HCT116 (cell line): ENCODE measurements around the gene RHEBL1. TPM values are rescaled to one million over a fixed set of nuclear protein-coding genes. Genes with fewer than 3 reads are reported as not detected.

Experiments
- ATAC-seq: fragments of 200-7000 bp; cut with Tn5 transposase; 2 replicates; pipeline ENCODE4 v1.9.1; 2020; ENCODE audit warnings: mild to moderate bottlenecking, moderate library complexity
- BruUV-seq: library from RNA; stranded (reverse); fragments of 400-500 nt; replicated peaks from 2 replicates; lab custom pipeline; 2021; lab: Mats Ljungman, UMichigan
- CTCF ChIA-PET: fragments of 300-600 bp; sonication (Branson Sonifier 250); formaldehyde crosslinking; loops from one replicate; lab custom pipeline; 2021; ENCODE audit warnings: antibody characterized with exemption; lab: Charles Lee
- POLR2A ChIA-PET: fragments of 300-600, 350-600 bp; sonication (Branson Sonifier 250); formaldehyde crosslinking; loops from one replicate; lab custom pipeline; 2021; ENCODE audit warnings: antibody characterized with exemption; lab: Charles Lee
- RAD21 ChIA-PET, 2 experiments: fragments of 300-600 bp; sonication (Branson Sonifier 250); formaldehyde crosslinking; loops; one replicate each; lab custom pipeline; 2023; ENCODE audit warnings: low total read pairs in 2 of 2; ENCODE audit not compliant: uncharacterized antibody in 2 of 2, unreplicated experiment in 2 of 2, low non-redundant PET in 1 of 2; lab: Charles Lee
- DNase-seq: peaks from one replicate; pipeline ENCODE4 v3.0.0-alpha.2; 2010; ENCODE audit warnings: low read depth, low spot score
- H2AFZ ChIP-seq: fragments of 200-600 bp; shearing (Covaris generic), sonication (generic); 2 replicates; pipeline ENCODE4 v1.6.1; 2017; ENCODE audit warnings: low read depth, mixed run types, mixed read lengths, antibody characterized with exemption, low read length; ENCODE audit not compliant: poor library complexity, severe bottlenecking
- H3K27ac ChIP-seq: 2 replicates; pipeline ENCODE4 v1.5.1; 2012; ENCODE audit warnings: low read depth, low read length
- H3K27me3 ChIP-seq: fragments of 200-600 bp; sonication (generic); 2 replicates; pipeline ENCODE4 v1.6.1; 2016; ENCODE audit warnings: mixed run types, low read length, mixed read lengths; ENCODE audit not compliant: insufficient read depth
- H3K36me3 ChIP-seq, 2 experiments: fragments of 200-500 bp in 1 of 2; fragments of 200-600 bp in 1 of 2; sonication (Bioruptor generic) in 1 of 2; sonication (generic) in 1 of 2; 2 replicates each; pipeline versions ENCODE4 v1.5.1 to v1.6.1; 2014 to 2016; ENCODE audit warnings: low read length in 2 of 2, inconsistent platforms in 1 of 2, mixed read lengths in 1 of 2, mixed run types in 1 of 2; ENCODE audit not compliant: insufficient read depth in 2 of 2, control insufficient read depth in 1 of 2
- H3K4me1 ChIP-seq, 2 experiments: fragments of 200-600 bp in 1 of 2; sonication (generic) in 1 of 2; 2 replicates each; pipeline versions ENCODE4 v1.5.1 to v1.6.1; 2012 to 2017; ENCODE audit warnings: low read length in 2 of 2, inconsistent platforms in 1 of 2, mild to moderate bottlenecking in 1 of 2, mixed read lengths in 1 of 2, mixed run types in 1 of 2, moderate library complexity in 1 of 2; ENCODE audit not compliant: insufficient read depth in 2 of 2, control insufficient read depth in 1 of 2
- H3K4me2 ChIP-seq: fragments of 200-600 bp; sonication (generic); 2 replicates; pipeline ENCODE4 v1.6.1; 2017; ENCODE audit warnings: mixed run types, low read length, mixed read lengths
- H3K4me3 ChIP-seq, 2 experiments: fragments of 200-600 bp in 1 of 2; sonication (generic) in 1 of 2; replicated peaks in 1 of 2; 2 replicates each; pipeline ENCODE4 v1.5.1; 2011 to 2016; ENCODE audit warnings: low read length in 2 of 2, control low read depth in 1 of 2, low read depth in 1 of 2, mild to moderate bottlenecking in 1 of 2, mixed read lengths in 1 of 2, mixed run types in 1 of 2
- H3K79me2 ChIP-seq: fragments of 200-600 bp; sonication (generic); 2 replicates; pipeline ENCODE4 v1.6.1; 2017; ENCODE audit warnings: mild to moderate bottlenecking, mixed run types, low read length, moderate library complexity, mixed read lengths; ENCODE audit not compliant: insufficient read depth
- H3K9ac ChIP-seq: fragments of 200-600 bp; sonication (generic); 2 replicates; pipeline ENCODE4 v1.6.1; 2016; ENCODE audit warnings: low read length, mixed read lengths
- H3K9me2 ChIP-seq: fragments of 200-600 bp; sonication (generic), shearing (Covaris generic); 2 replicates; pipeline ENCODE4 v1.6.1; 2017; ENCODE audit warnings: mixed run types, mild to moderate bottlenecking, moderate library complexity; ENCODE audit not compliant: insufficient read depth
- H3K9me3 ChIP-seq, 2 experiments: fragments of 200-500 bp in 1 of 2; fragments of 200-600 bp in 1 of 2; sonication (Bioruptor generic) in 1 of 2; sonication (generic) in 1 of 2; 2 replicates each; pipeline ENCODE4 v1.6.1; 2014 to 2017; ENCODE audit warnings: low read length in 2 of 2, mixed read lengths in 2 of 2, inconsistent platforms in 1 of 2, low read depth in 1 of 2, mild to moderate bottlenecking in 1 of 2, mixed run types in 1 of 2, moderate library complexity in 1 of 2; ENCODE audit not compliant: control insufficient read depth in 1 of 2, insufficient read depth in 1 of 2
- H4K20me1 ChIP-seq: fragments of 200-600 bp; sonication (generic), shearing (Covaris generic); 2 replicates; pipeline ENCODE4 v1.6.1; 2017; ENCODE audit warnings: mixed run types, mild to moderate bottlenecking, moderate library complexity; ENCODE audit not compliant: insufficient read depth
- CBX3 ChIP-seq: IDR thresholded peaks from 2 replicates; pipeline ENCODE4 v1.6.1; 2012; ENCODE audit warnings: low read depth
- CEBPB ChIP-seq: IDR thresholded peaks from 2 replicates; pipeline ENCODE4 v1.6.1; 2012; ENCODE audit warnings: low read depth
- EGR1 ChIP-seq: IDR thresholded peaks from 2 replicates; pipeline ENCODE4 v1.6.1; 2012; ENCODE audit warnings: low read depth
- EZH2 ChIP-seq: fragments of 200-600 bp; sonication (generic); IDR thresholded peaks from 2 replicates; pipeline ENCODE4 v1.6.1; 2017; ENCODE audit warnings: antibody characterized with exemption, mixed run types
- FOSL1 ChIP-seq: IDR thresholded peaks from 2 replicates; pipeline ENCODE4 v1.6.1; 2012; ENCODE audit warnings: low read depth
- JUND ChIP-seq: IDR thresholded peaks from 2 replicates; pipeline ENCODE4 v1.6.1; 2012
- POLR2A ChIP-seq: IDR thresholded peaks from 2 replicates; pipeline ENCODE4 v1.7.0; 2011; ENCODE audit warnings: borderline replicate concordance; ENCODE audit not compliant: insufficient read depth, insufficient read length; ENCODE audit errors: extremely low read depth
- POLR2AphosphoS5 ChIP-seq: IDR thresholded peaks from 2 replicates; pipeline ENCODE4 v1.6.1; 2011; ENCODE audit warnings: mild to moderate bottlenecking, low read depth, low read length, moderate library complexity
- RAD21 ChIP-seq: IDR thresholded peaks from 2 replicates; pipeline ENCODE4 v1.6.1; 2012; ENCODE audit warnings: low read depth, mild to moderate bottlenecking
- REST ChIP-seq: IDR thresholded peaks from 2 replicates; pipeline ENCODE4 v1.6.1; 2012; ENCODE audit warnings: low read depth
- SRF ChIP-seq: IDR thresholded peaks from 2 replicates; pipeline ENCODE4 v1.6.1; 2012; ENCODE audit warnings: low read depth
- YY1 ChIP-seq: IDR thresholded peaks from 2 replicates; pipeline ENCODE4 v1.6.1; 2011; ENCODE audit warnings: low read length, low read depth, moderate library complexity, mild to moderate bottlenecking; ENCODE audit not compliant: insufficient replicate concordance; ENCODE audit errors: extremely low read depth
- ZFX ChIP-seq: fragments of 450-650 bp; IDR thresholded peaks from 2 replicates; pipeline ENCODE4 v1.6.1; 2017
- ZNF274 ChIP-seq: fragments of 200-500 bp; sonication (Bioruptor generic); IDR thresholded peaks from 2 replicates; pipeline ENCODE4 v1.6.1; 2014; ENCODE audit warnings: mild to moderate bottlenecking, low read depth, low read length, inconsistent platforms
- intact Hi-C: fragments of 100-400 bp; cut with micrococcal nuclease; formaldehyde crosslinking; loops from 2 replicates; pipeline ENCODE4 v1.10.0; 2022
- total RNA-seq: library from RNA; stranded (reverse); gene quantifications from one replicate; pipeline ENCODE4 v1.2.1, GENCODE V29; 2021; ENCODE audit not compliant: unreplicated experiment

The RHEBL1 gene
- total RNA-seq, 1 experiment from 2014 or later: 2.8 TPM

DNA sequence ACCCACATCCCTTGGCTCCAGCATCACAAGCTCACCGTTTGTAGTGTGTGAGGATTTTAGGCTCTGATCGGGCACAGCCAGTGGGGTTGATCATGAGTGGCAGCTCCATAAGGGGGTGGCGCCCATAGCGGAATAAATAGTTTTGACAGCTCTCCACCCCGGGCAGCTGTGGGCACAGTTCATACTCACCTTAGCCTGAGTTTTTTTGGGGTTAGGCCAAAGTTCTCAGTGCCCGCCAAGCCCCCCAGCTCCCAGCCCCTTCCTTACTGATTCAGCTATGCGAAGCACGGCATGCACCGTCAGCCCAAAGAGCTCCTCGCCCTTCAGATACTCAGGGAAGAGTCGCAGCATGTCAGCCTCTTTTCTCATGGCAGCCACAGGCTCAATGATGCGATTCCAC, 45.2 kb downstream of the RHEBL1 start:
- ATAC-seq: no peak
- POLR2A ChIA-PET: no interaction called here
- DNase-seq: no peak
- Histone ChIP-seq H3K27me3 (no peaks in the 10 kb centered on the region), H3K79me2 (peaks cover 14% of the 10 kb centered on the region; the same call in 1 of the 2 replicates), H3K9ac (no peak overlapping the region), H4K20me1 (no peaks in the 10 kb centered on the region), H3K9me3 (no peaks in the 10 kb centered on the region), H3K27ac (no peak overlapping the region), H3K4me2 (no peak overlapping the region), H3K9me2 (no peaks in the 10 kb centered on the region), H3K4me1 (peaks cover 0 to 5% of the 10 kb centered on the region in 2 experiments; a peak in 2 of 4 replicates), H3K4me3 (no peak overlapping the region), H3K36me3 (peaks cover 47 to 54% of the 10 kb centered on the region in 2 experiments), H2AFZ (no peak overlapping the region)
- BruUV-seq: no TSS peak
- intact Hi-C loops: no loop called here
- CTCF ChIA-PET: no interaction called here
- RAD21 ChIA-PET: no interaction called here
- TF ChIP-seq FOSL1 (no peak), ZNF274 (no peak), CBX3 (no peak), SRF (no peak), POLR2AphosphoS5 (no peak), REST (no peak)

DNA sequence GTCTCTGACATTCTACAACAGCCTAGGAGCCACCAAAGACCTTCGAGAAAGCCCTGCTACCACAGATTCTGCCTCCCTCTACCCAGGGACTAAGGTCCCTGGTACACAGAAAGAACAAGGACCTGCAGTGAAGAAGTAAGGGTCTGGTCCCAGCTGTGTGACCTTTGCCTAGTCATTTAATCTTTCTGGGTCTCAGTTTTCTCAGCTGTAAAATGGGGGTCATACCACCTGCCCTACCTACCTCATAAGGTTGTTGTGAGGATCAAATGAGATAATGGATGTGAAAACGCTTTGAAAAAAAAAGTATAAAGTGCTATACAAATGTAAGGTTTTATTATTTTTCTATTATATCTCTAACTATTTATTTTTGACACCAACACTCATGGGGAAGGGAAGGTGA, 46.0 kb downstream of the RHEBL1 start:
- Histone ChIP-seq H3K9me3 (no peaks in the 10 kb centered on the region), H3K9ac (no peak overlapping the region), H3K79me2 (peaks cover 14% of the 10 kb centered on the region; the same call in 1 of the 2 replicates), H4K20me1 (no peaks in the 10 kb centered on the region), H3K9me2 (no peaks in the 10 kb centered on the region), H3K4me3 (no peak overlapping the region), H3K4me1 (peaks cover 0 to 12% of the 10 kb centered on the region in 2 experiments; a peak in 2 of 4 replicates), H3K36me3 (peaks cover 44 to 52% of the 10 kb centered on the region in 2 experiments), H3K27ac (no peak overlapping the region), H3K27me3 (no peaks in the 10 kb centered on the region), H2AFZ (no peak overlapping the region), H3K4me2 (no peak overlapping the region)
- RAD21 ChIA-PET: no interaction called here
- intact Hi-C loops: no loop called here
- DNase-seq (no peak), ATAC-seq (no peak)
- CTCF ChIA-PET: interaction anchor here (1.4 kb wide), 1 partner anchor 20 kb away, joined by 4 read pairs; no protein-coding TSS in a partner anchor
- TF ChIP-seq RAD21 (no peak), JUND (no peak), YY1 (no peak), CEBPB (no peak), POLR2A (no peak), EGR1 (no peak), POLR2AphosphoS5 (no peak), ZFX (no peak), EZH2 (no peak), REST (no peak)
- POLR2A ChIA-PET: no interaction called here
- BruUV-seq: no TSS peak
